DND-41 (cell line): Measurements from ENCODE around the gene COG8.
A peak's percentile ranks its signal among the peaks of the same experiment; 100 is the strongest.

Experiments
- CTCF ChIP-seq: IDR thresholded peaks from 2 replicates; pipeline ENCODE4 v1.5.1; 2012; ENCODE audit warnings: borderline replicate concordance, low read length, moderate library complexity, mild to moderate bottlenecking; ENCODE audit not compliant: poor library complexity, severe bottlenecking; ENCODE audit errors: extremely low read depth
- EZH2 ChIP-seq: IDR thresholded peaks from 3 replicates; pipeline ENCODE4 v1.6.1; 2012; ENCODE audit warnings: borderline replicate concordance, low read depth, mild to moderate bottlenecking, moderate library complexity, low read length, inconsistent platforms; ENCODE audit not compliant: severe bottlenecking

- peak; percentile 1 for TF ChIP-seq CTCF
- TF ChIP-seq EZH2: no peak
Measured at GRCh38 chr16:69330286-69331109, 8.9 kb downstream of the COG8 start, which contains the start of gene PDF.
